HTERT RPE-1 (cell line): ENCODE data around the gene ID4.

Source experiments
- in situ Hi-C: fragments of 300-500 bp; cut with MboI; formaldehyde crosslinking; loops from 4 replicates; pipeline ENCODE4 v1.14.3; 2020; ENCODE audit warnings: low sequenced_read_pairs

The ID4 gene, protein sequence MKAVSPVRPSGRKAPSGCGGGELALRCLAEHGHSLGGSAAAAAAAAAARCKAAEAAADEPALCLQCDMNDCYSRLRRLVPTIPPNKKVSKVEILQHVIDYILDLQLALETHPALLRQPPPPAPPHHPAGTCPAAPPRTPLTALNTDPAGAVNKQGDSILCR

DNA sequence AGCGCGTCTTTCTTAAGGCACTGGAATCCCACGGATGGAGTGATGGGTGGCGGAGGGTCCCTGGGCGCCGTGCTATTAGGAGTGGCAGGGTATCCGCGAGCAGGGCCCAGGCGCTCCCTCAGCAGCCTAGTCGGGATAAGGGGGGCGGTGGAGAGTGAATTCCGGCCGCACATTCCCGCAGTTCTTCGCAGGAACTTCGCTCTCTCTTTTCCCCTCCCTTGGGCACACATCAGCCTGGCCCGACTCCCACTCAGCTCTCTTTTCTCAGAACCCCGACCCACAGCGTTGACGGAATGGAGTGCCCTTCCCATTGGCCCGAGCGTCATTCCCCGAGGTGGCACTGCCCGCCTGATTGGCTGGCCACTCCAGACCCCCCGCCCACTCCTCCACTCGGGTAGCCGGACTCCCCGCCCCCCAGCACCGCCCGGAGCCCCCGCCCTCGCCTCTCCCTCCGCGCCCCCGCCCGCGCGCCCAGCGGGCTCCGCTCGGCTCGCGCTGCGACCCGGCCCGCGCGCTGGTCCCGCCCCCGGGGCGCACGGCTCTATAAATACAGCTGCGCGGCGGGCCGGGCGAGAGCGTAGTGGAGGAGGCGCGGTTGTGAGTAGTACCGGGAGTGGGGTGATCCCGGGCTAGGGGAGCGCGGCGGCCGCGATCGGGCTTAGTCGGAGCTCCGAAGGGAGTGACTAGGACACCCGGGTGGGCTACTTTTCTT, at the start of gene ID4:
TSS of gene ID4 (plus strand) at position 572 of the 712 bp plus-strand sequence. CDS start 385 bp downstream, outside the sequence.
- in situ Hi-C loops: no loop called here

DNA sequence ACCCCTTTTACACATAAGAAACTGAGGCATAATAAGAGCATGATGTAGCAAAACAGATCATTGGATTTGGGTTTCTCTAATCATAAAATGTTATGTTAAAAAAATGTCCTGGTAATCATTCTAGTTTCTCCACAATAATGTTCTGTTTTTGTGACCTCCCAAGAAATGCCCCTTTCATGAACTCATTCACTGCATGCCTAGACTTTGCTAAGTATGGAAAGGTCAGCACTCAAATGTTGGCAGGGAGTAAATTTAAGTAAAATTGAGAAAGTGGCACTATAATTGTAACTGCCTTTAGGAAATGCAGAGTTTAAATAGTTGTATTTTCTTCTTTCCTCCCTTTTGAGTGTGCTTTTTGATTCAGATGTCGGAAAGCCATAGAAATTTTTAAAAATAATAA, 48.5 kb upstream of the ID4 start:
- in situ Hi-C loops: no loop called here

DNA sequence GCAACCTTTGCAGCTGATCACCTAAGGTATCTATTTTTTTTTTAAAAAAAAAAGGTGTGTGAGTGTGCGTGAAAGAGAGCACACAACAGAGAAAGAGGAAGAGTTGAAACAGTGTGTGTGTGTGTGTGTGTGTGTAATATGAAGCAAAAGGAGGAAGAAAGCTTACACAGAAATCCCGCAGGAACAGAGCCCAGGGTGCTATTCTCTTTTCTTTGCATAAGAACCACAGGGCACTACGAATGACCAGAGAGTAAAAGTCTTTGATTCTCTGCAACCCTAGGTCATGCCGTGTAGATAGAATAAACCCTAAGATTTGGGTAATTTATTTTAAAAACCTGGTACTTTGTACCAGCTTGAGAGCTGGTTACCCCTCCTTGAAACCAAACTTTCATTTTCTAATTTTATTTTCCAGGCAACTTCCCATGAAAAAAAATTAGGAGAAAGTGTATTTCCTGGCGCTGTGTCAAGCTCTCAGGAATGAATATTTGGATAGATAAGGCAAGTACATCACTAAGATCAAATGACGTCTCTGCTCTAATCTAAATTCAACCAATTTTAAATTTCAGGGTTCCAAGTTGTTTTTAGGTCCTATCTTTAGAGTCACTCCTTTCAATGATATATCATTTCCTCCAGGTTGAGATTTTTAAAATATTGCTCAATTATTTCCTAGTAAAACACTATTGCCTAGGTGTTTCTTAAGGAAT, 47.9 kb upstream of the ID4 start:
- in situ Hi-C loops: no loop called here

DNA sequence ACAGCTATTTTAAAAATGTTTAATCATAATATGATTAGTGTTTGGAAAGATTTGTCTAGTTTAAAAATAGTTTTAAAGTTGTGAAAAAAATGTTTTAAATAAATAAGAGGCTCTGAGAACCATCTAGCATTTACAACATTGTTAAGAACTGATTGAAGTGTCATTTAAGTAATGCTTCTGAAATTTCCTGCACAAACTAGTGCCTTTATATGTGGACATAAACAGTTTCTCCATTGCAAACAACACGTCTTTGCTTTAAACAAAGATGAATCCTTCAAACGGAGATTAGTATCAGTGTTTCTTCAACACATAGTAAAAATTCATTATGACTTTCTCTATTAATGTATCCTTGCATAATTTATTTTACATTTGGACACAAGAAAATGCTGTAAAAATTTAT, 45.9 kb upstream of the ID4 start:
- in situ Hi-C loops: no loop called here

DNA sequence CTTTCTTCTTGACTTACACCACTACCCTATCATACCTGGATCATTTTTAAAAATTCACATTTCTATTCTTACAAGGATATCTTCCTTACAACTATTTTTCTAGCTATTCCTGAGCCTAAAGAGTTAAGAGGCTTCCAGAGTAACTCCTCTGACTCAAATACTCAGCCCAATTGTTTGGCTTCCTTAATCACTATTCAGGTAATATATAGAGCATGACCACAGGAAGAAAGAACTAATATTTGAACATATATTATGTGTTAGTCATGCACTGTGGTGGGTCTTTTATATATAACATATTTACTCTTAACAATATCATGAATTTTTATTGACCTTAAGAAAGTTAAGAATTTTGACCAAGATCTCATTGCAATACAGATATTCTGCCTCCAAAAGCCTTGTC, 42.0 kb upstream of the ID4 start:
- in situ Hi-C loops: no loop called here

DNA sequence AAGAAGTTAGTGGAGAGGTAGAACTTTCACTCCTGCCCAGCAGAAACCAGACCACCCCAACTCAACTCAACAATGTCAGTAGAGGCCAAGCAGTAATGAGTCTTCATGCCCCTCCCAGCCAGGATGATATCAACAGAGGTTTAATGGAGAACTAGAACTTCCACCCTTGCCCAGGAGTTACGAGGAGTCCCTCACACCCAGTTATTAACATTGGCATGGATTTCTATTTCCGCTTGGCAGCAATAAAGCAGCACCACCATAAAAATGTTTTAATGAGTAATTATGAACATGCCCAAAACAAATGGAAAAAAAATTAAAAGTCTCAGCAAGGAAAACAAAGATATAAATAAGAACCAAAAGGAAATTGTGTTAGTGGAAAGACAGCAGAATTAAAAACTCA, 40.7 kb upstream of the ID4 start:
- in situ Hi-C loops: no loop called here

DNA sequence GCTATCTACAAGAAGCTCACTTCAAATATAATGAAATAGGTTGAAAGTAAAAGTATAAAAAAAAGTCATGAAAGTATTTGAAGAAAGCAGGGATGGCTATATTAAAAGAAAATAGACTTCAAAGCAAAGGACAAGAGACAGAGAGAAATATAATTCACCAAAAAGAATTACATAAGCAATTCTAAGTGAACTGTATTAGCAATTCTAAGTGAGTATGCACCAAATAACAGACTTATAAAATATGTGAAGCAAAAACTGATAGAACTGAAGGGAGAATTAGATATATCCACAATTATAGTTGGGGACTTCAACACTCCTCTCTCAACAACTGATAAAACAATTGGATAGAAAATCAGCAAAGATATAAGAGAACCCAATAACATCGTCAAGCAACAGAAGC, 38.8 kb upstream of the ID4 start:
- in situ Hi-C loops: no loop called here

DNA sequence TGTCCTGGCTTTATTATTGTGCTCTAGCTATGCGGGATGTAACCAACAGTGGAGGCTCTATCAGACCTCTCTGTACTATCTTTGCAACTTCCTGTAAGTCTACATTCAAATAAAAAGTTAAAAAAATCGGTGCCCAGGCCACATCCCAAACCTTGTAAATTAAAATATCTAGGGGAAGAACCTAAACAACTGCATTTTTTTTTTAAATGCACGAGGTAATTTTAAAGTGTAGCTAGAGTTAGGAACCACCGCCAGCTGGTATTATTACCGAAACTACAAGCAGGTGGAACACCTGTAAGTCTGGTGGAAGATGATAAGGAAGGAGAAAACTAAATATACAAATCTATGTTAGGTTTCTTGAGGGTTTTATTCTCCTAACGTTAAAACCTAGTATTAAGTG, 34.5 kb upstream of the ID4 start:
- in situ Hi-C loops: no loop called here

DNA sequence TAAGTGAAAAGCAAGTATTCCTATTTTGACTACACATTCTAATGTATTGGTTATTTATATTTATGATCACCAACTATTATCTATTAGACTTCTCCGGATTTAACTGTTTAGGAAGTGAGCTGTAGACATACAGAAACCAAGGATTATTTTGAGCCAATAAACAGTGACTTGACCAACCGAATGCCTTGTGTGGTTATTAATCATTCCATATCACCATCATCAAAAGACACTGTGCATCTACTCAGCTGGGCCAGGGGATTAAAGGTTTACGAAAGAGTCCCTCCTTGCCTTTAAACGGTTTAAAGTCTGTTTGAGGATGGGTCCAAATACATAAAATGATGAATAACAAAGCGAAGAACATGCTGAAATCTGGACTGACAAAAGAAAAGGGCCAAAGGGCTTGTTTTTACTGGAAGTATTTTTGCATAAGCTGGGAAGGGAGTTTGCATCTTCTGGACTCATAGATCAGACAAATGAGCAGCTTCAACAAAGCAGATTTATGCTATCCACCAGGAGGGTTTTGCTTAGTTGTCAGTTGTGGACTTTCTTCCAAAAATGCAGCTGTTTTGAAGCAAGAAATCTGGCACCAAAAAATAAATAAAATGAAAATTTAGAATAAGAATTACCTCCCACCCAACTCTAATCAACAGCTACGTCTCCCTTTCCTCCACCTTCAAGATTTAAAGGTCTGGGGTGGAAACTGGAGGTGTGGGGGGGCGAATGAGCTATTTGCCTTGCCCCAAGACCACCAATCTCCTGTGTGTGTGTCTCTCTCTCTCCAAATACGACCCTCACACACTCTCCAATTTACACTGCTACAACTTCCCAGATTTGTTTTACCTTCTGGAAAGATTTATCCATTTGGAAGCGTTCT, 33.6 kb upstream of the ID4 start:
- in situ Hi-C loops: no loop called here

DNA sequence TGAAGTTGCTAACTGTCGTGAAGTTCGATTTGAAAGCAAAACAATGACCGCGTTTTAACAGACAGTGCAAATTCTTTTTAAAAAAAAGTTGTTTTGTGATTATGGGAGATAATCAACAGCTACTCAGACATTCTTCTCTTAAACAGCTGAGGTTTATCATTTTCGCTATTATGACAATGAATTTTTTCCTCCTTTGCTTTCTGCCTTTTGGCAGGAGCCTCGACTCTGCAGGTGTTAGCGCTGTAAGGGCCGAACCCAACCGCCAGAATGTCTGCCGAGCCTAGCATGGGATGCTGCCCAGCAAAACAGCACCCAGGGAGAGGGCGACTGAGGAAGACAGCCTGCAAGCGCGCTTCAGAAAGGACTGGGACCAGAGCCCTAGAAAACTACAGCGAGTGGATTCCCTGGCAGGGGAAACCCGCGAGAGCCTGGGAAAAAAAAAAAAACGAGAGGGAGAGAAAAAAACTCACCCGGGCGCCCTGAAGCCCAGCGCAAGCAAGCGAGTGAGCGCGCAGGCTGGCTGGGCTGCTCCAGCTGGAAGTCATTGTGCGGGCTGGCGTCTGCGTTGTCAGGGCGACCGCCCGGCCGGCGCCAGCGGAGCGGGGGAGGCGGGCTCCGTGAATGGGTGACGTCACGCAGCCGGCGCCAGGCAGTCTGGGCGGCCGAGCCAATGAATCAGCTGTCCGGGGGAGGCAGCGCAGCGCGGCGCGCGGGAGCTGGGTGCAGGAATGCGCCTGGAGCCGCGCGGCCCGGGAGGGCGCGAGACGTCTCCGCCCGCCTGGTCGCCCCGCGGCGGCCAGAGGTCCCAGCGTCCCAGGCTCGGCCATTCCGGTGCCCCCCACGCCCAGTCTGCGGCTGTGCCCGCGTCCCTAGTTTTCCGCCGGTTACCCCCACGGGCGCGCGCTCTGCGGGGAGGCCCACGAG, 32.7 kb upstream of the ID4 start:
- in situ Hi-C loops: no loop called here

DNA sequence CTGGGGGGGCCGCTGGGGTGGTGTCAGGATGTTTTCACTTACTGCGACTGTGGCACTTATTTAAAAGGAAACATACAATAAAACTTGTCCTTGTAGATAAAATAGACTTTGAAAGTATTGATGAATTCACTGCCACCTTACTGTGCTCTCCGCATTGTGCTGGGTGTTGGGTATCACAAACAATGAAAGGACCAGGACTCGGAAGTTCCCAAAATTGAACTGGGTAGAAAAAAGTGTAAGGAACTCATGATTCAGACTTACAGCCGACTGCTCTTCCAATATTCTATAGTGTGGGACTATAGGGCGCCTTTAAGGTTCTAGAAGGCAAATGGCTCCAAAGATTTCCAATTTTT, 32.1 kb upstream of the ID4 start:
- in situ Hi-C loops: no loop called here

DNA sequence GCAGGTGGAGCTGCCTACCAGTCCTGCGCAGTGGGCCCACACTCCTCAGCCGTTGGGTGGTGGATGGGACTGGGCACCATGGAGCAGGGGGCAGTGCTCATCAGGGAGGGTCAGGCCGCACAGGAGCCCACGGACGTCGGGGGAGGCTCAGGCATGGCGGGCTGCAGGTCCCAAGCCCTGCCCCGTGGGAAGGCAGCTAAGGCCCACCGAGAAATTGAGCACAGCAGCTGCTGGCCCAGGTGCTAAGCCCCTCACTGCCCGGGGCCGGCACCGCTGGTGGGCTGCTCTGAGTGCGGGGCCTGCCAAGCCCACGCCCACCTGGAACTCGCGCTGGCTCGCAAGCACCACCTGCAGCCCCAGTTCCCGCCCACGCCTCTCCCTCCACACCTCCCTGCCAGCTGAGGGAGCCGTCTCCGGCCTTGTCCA, 30.2 kb upstream of the ID4 start:
- in situ Hi-C loops: no loop called here

DNA sequence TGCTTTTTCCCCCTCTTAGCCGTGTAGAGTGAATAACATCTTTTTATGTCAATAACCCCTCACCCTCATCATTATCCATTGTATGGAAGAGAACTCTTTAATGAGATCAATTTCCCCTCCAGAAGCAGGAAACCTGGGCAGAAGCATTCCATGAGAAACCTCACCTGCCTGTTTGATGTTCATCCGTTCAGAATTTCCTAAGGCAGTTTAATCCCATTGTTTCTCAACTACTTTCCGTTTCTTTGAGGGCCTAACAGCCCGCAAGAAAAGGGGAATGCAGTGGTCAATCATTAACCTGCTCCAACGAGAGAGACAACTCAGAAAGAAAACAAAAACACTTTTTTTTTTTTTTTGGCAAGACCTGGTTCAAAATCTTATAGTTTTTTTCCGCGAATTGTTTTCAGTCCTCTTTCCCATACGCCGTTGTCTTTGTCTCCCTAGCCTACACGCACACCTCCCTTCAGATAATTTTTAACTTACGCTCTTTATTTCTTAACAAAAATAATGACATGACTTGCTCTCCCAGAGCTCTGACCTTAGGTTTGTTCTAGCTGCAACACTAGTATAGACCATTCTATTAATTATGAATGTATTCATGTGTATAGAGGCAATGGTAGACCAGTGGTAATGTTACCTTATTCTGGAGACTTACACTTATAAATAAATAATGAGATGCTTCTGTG, 25.6 kb upstream of the ID4 start:
- in situ Hi-C loops: no loop called here

DNA sequence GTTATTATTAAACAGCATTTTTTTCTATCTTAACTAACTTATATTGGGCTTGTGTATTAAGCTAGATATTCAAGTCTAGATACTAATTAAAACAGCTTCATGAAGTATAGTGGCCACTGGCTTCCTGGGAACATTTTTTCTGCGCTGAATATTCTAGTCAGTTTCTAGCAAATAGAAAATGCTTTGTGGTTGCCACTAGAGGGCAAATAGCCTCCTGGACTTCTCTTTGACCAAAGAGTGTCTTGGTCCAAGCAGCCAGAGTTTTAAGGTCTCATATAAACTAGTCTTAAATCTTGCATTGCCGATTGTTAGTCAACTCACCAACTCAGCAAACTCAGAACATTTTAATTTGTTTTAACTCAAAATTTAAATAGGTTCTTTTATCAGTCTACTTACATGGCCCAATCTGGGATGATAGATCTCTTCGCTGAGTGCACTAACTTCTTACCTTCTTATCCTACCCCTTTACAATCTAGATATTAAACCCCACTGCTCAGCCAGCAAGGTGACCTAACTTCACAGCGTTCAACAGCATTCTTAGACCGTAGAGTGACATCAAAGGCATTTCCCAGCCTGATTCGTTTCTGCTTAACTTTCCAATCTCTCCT, 24.6 kb upstream of the ID4 start:
- in situ Hi-C loops: no loop called here

DNA sequence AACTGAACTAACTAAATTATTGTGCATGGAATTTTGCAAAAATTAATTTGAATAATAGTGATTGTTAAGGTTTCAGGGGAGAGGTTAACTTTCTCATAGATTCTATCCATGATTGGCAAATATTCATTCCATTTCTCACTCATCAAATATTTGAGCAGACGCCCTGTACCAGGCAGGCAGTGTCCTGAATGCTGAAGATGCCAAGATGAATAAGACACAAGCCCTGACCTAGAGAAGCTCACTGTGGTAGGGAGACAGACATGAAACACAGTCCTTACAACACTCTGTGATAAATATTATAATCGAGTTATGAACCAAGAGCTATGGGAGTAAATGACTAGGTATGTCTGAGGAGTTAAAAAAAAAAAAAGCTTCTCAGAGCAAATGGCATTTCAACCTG, 18.4 kb upstream of the ID4 start:
- in situ Hi-C loops: no loop called here

DNA sequence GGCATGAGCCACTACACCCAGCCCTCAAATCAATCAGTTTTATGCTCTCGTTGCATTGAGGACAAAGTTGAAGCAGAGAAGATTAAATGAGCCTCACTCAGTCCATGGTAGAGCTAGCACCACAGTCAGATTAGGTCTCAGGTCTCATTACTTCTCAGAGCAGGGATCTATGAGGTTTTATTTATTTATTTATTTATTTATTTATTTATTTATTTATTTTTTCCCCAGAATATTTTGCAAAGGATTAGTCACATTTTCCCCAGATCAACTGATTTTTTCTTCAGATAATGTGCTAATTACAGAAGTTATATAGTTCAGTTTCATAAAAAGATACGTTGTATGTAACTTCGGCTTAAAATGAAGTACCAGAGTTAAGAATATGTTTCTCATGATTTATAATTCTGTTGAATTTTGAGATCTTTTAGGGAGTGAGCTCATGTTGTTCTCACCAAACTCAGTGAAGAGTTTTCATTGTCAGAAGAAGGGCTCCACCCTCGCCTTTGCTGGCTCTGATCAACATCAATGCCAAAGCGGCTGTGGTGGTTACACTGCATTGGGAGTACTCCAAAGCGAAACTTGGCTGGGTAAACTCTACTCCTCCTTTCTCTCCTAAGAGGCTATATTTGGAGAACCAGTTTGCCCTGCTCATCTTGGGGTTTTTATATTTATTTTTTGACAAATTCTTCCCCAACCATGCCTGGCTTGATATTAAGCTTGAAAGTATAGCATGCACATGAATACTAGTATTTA, 12.9 kb upstream of the ID4 start:
- in situ Hi-C loops: no loop called here

DNA sequence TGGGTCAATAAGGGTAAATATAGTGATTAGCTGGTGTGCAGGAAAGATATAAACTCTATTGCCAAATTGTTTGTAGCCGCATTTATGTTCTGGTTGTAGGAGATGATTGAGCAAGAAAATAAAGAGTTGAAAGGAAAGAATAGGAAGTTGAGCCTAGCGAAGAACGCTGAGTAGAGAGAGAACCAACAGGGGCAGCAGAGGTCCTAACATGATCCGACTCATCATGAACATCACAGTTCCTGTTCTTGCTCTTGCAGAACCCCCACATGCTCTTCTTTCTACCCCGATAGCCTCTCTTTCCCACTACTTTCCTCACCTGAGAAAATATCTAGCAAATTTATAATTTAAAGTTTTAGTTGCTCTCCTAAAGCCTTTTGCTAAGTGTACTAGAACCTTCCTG, 9.9 kb upstream of the ID4 start:
- in situ Hi-C loops: no loop called here

DNA sequence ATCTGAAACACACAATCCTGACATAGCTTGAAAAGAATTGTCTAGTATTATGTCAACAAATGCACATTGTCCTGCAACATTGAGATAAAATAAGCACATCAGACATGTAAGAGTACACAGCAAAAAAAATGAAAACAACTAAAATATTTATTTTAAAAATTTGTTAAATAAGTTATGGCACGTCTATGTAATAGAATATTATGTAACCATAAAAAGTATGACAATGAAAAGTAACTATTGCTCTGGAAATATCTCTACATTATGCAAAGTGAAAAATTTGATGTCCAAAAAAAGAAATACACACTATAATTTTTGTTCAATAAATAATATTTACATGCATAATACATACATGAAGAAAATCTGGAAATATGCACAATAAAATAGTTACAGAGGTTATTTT, 9.3 kb upstream of the ID4 start:
- in situ Hi-C loops: no loop called here

DNA sequence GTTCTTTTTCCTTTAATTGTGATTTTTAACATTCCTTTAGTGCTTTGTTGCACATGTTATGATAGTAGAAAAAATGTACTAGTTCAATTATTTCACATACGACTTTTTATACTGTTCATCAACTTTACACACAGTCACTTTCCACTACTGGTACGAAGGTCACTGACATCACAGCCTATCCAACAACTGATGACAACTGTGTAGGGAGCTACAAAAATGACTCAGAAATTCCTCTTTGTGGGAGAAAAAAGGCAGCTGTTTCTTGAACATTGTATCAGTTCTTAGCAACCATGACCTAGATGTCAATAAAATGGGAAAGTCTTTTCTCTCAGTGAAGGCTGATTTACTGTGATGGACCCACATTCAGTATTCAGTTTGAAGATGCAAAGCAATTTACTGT, 7.0 kb upstream of the ID4 start:
- in situ Hi-C loops: no loop called here
